Adrenal gland (tissue), 12 donors: ENCODE results near the gene SLC35D1. TPM values are rescaled to one million over a fixed set of nuclear protein-coding genes. Genes with fewer than 3 reads are reported as not detected.

Experiments
- DNase-seq, 7 donors: peaks; one replicate each; pipeline ENCODE4 v3.0.0-alpha.2; 2019 to 2020
- H3K27ac ChIP-seq, 5 donors: fragments of 200-600 bp; sonication (generic) in 4 of 5; 1 replicate in 3 of 5; 2 replicates in 2 of 5; pipeline versions ENCODE4 v1.5.1 to v1.8.0; 2016 to 2020; ENCODE audit warnings: mild to moderate bottlenecking in 1 of 5
- H3K27me3 ChIP-seq: fragments of 200-600 bp; 2 replicates; pipeline ENCODE4 v1.8.0; 2021
- H3K36me3 ChIP-seq, 2 donors: fragments of 200-600 bp; replicated peaks in 1 of 2; 1 replicate in 1 of 2; 2 replicates in 1 of 2; pipeline versions ENCODE4 v1.5.1 to v1.8.0; 2018 to 2022
- H3K4me1 ChIP-seq, 2 donors: fragments of 200-600 bp; replicated peaks in 1 of 2; 1 replicate in 1 of 2; 2 replicates in 1 of 2; pipeline versions ENCODE4 v1.5.1 to v1.8.0; 2018 to 2021
- H3K4me3 ChIP-seq, 4 donors: fragments of 200-600 bp; sonication (generic) in 3 of 4; one replicate each; pipeline ENCODE4 v1.5.1; 2016 to 2018
- H3K9me3 ChIP-seq, 3 donors: fragments of 200-600 bp; sonication (generic) in 1 of 3; replicated peaks in 1 of 3; 1 replicate in 2 of 3; 2 replicates in 1 of 3; pipeline versions ENCODE4 v1.5.1 to v1.8.0; 2016 to 2021
- POLR2A ChIP-seq, 2 donors: fragments of 450-650 bp; IDR thresholded peaks; one replicate each; pipeline ENCODE4 v1.6.1; 2017; ENCODE audit warnings: antibody characterized with exemption in 2 of 2, mild to moderate bottlenecking in 2 of 2, moderate library complexity in 1 of 2
- WGBS, 4 donors: extraction: QIAGEN DNeasy Blood & Tissue Kit in 2 of 4; methylation state at CpG; one replicate each; pipeline versions ENCODE4 v1.1.5 to v1.1.7; 2013 to 2017; 5-methylcytosine and 5-hydroxymethylcytosine counted together
- intact Hi-C, 2 donors: fragments of 100-400 bp; cut with DNase I; formaldehyde crosslinking; loops; one replicate each; pipeline versions ENCODE4 v1.14.1 to v1.15.0; 2022 to 2023
- polyA plus RNA-seq, 3 donors: library from polyadenylated mRNA; stranded (reverse); fragments of 200-250 nt in 2 of 3; fragments of 350-450 nt in 1 of 3; fragmentation: Illumina TruSeq in 1 of 3; extraction: RNeasy Lipid Tissue Mini Kit (QIAGEN cat#74804) in 1 of 3; gene quantifications; one replicate each; pipeline ENCODE4 v1.2.3, GENCODE V29; 2013 to 2014
- small RNA-seq, 2 donors: library from RNA; depleted of rRNA; stranded (forward); fragments of <200 nt; gene quantifications; one replicate each; pipeline ENCODE3, GENCODE V24; 2016
- total RNA-seq, 9 donors: library from RNA; depleted of rRNA in 4 of 9; stranded (reverse); fragments of >200 nt in 4 of 9; fragments of 120-200 nt in 1 of 9; fragmentation: NEBNext Ultra II Directional in 1 of 9; extraction: Animal tissue kit (Norgen Biotek cat#: 25700) in 1 of 9; gene quantifications; one replicate each; pipeline versions ENCODE4 v1.1.0 to v1.2.4, GENCODE V29; 2013 to 2023
- donor health status: healthy with polysubstance abuse.
- donor health status: Bipolar disorder and iron deficiency.
- donor health status: DM: yes; HTN: yes; CAD: no.
- donor health status: DM: no; HTN: no; CAD: no.
- donor health status: DM: no; HTN: no; CAD: no.
- donor health status: DM: yes; HTN: yes; CAD: no.

SLC35D1 gene
- total and polyA plus RNA-seq, 12 donors: 1.9 to 34.7 (median 13.7) TPM

GRCh38 chr1:66951513-66951912, 102.4 kb downstream of the SLC35D1 start:
- peaks cover 6 to 15% of the 10 kb centered on the region in 2 donors for H3K4me1 ChIP-seq
- H3K36me3 ChIP-seq: peaks cover 0 to 36% of the 10 kb centered on the region in 2 donors
- no peaks in the 10 kb centered on the region for H3K27me3 ChIP-seq
- no peak for TF ChIP-seq POLR2A (IDR thresholded peaks at IDR 0.05)
- H3K4me3 ChIP-seq: no peak overlapping the region
- WGBS, 4 donors: 92 to 100% (median 95%) methylated on average over 6 of the region's 6 CpGs
- no peak overlapping the region for H3K27ac ChIP-seq
- H3K9me3 ChIP-seq: no peaks in the 10 kb centered on the region
- no peak for DNase-seq
- intact Hi-C loops: no loop called here

Small RNAs within 50 kb of the gene (small RNA-seq; reads per million reads assigned to genes)
- gene RF00322: 0 reads per million in 2 donors

Other genes with a start within 250 kb of the SLC35D1 start
- gene DNAI4, start 129.3 kb downstream of the SLC35D1 start, total RNA-seq: 1 to 10 TPM; 1.6 to 9.0 (median 4.3) TPM
- 1 to 10 TPM; 2.0 to 4.4 (median 4.1) TPM for gene DNAI4, start 129.3 kb downstream of the SLC35D1 start, polyA plus RNA-seq
- gene MIER1, start 129.2 kb downstream of the SLC35D1 start, total RNA-seq: 10 to 100 TPM; 16.1 to 62.9 (median 38.7) TPM
- 10 to 100 TPM; 13.0 to 34.2 (median 21.6) TPM for gene MIER1, start 129.2 kb downstream of the SLC35D1 start, polyA plus RNA-seq
- under 1 TPM in 1 of 9 donors, not detected in 8; 0.61 TPM for gene C1orf141, start 80.8 kb upstream of the SLC35D1 start, total RNA-seq
- gene C1orf141, start 80.8 kb upstream of the SLC35D1 start, polyA plus RNA-seq: not detected
- 1 to 10 TPM; 1.0 to 9.5 (median 1.9) TPM for gene IL23R, start 112.3 kb upstream of the SLC35D1 start, total RNA-seq
- 1 to 10 TPM in 1 of 3 donors, under 1 TPM in 2; 0.03 to 2.0 (median 0.16) TPM for gene IL23R, start 112.3 kb upstream of the SLC35D1 start, polyA plus RNA-seq